GM12872 (cell line): ENCODE data around the gene NUP98.

Experiments used
- CTCF ChIP-seq: IDR thresholded peaks from 3 replicates; pipeline ENCODE4 v1.5.1; 2011; ENCODE audit warnings: low read depth, mild to moderate bottlenecking, low read length, moderate library complexity; ENCODE audit not compliant: insufficient read depth

NUP98 gene

DNA sequence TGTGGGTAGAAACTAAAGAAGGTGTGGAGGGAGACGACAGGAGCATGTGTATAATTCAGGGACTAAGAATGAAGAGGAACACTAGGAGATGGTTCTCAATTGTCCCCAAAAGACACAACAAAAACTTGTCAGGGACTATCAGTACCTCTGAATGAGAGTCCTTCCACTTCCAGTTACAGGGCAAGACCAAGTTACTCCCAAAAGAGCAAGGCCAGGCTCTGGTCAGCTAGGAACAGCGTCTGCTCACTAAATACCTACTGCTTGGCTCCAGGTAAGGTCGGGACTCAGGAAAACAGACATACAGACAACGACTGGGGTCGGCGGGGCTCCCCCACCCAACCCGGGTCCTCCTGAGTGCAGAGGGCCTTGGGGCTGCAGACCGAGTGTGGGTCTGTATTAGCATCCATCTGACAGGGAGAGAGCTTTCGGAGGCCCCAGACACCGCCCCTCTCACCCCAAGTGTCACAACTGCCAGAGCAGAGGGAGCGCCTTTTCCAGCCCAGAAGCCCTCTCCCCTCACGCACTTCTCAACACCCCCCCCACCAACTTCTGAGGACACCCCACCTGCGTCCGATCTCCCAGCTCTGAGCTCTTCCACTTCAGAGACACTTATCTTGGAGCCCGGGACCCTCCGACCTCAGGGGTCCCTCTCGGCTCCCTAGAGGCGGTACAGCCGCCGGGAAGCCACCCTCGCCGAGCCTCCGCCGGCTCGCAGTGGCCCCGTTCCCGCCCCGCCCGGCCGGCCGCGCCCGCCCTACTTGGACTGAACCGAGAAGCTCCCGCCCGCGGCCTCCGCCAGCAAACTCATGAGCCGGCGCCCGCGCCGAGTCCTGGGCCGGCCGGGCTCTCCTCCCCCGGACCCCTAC lies 42.9 kb upstream of the NUP98 start:
- no peak for TF ChIP-seq CTCF

- no peak for TF ChIP-seq CTCF
Measured at GRCh38 chr11:3838504-3838903, 41.1 kb upstream of the NUP98 start.

DNA sequence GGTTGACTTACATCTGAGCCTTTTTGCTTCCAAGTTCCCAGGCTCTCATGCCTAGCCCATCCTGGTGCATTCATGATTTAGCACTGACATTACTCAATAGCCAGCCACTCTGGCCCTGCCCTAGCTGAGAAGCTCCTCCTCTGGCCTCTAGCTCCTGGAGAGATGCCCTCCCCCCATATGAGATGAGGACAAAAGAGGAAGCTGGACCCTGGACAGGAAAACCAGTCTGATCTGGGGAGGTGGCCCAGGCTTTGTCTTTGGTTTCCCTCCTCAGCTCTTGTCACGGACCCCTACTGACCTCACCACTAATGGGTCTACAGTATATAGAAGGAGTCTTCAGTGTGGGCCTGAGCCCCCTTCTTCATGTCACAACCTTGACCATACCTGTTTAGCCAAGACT lies 40.4 kb upstream of the NUP98 start:
- TF ChIP-seq CTCF: no peak

GRCh38 chr11:3836903-3837302 lies 39.5 kb upstream of the NUP98 start:
- TF ChIP-seq CTCF: no peak

DNA sequence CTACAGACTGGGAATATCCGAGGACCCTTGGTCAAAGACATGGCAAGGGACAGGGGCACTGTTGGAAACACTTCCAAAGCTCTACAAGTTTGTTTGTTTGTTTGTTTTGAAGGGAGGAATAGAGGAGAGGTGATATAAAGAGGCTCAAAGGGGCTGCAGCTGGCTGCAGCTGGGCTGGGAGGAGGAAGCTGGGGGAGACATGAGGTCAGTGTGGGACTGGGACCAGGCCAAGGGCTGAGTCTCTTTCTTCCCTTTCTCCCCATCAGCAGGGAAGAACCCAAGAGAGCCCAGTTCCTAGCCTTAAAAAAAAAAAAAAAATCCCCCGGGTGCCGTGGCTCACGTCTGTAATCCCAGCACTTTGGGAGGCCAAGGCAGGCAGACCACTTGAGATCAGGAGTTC lies 38.4 kb upstream of the NUP98 start:
- no peak for TF ChIP-seq CTCF

- no peak for TF ChIP-seq CTCF
Measured at GRCh38 chr11:3834664-3835461, 37.5 kb upstream of the NUP98 start.

DNA sequence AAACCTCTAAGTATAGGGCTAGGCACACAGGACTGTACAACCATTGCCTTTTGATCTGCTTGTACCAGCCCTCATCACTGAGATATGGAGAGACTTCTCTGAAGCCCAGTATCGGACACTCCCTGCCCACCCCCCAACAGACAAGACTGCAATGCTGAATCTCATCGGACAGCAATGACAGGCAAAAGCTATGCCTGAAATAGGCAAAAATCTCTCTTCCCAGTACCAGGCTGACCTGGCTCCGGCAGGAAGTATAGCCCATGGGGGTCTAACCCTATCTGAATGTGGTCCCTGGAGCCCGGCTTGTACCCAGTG lies 37.0 kb upstream of the NUP98 start:
- no peak for TF ChIP-seq CTCF
